ENCODE data around the gene CDH23. TPM values are rescaled to one million over a fixed set of nuclear protein-coding genes. Genes with fewer than 3 reads are reported as not detected.

CDH23 gene
- total RNA-seq, 1 donor from 2014 or later = 10.3 TPM

- Histone ChIP-seq H3K27me3 (no peaks in the 10 kb centered on the region), H3K9me3 (no peaks in the 10 kb centered on the region), H3K4me3 (no peak overlapping the region), H3K36me3 (no peaks in the 10 kb centered on the region), H3K4me1 (peaks cover 10% of the 10 kb centered on the region), H3K27ac (no peak overlapping the region)
- TF ChIP-seq POLR2A (IDR thresholded peaks at IDR 0.05) (no peak), POLR2AphosphoS5 (IDR thresholded peaks at IDR 0.05; ENCODE audit: insufficient read depth in 1 of 2, low read depth in 1 of 2) (no peak), CTCF (IDR thresholded peaks at IDR 0.05) (no peak)
- intact Hi-C loops (cut with DNase I) = loop anchor here (10.0 kb wide), 1 partner anchor 261 kb away; the partner anchor contains the start of gene SLC29A3
- DNase-seq (ENCODE audit: extremely low spot score in 2 of 2) = no peak
These were observed 179.4 kb downstream of the CDH23 start for GRCh38 chr10:71575934-71576801.

DNA sequence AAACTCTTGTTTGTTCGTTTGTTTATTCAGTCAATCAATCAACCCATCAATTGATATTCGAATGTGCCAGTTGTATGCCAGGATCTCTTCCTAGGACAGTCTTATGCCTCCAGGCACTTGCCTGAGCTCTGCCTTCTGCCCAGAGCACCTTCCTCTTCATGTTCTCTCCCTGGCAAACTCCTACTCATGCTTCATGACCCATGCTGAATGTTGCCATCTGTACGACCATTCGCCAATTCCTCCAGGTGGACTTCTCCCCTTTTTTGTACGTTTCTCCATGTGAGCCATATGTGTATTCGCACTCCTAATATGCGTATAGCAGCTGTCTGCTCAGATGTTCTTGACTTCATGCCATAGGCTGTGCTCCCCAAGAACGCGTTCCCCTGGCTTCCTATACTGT, 180.1 kb downstream of the CDH23 start:
- H3K9me3 ChIP-seq = no peaks in the 10 kb centered on the region
- H3K4me3 ChIP-seq = no peak overlapping the region
- TF ChIP-seq CTCF (IDR thresholded peaks at IDR 0.05) = no peak
- TF ChIP-seq POLR2A (IDR thresholded peaks at IDR 0.05) = no peak
- no peak for TF ChIP-seq POLR2AphosphoS5 (IDR thresholded peaks at IDR 0.05; ENCODE audit: insufficient read depth in 1 of 2, low read depth in 1 of 2)
- DNase-seq (ENCODE audit: extremely low spot score in 2 of 2) = no peak
- intact Hi-C loops (cut with DNase I) = loop anchor here (10.0 kb wide), 1 partner anchor 262 kb away; the partner anchor contains the start of gene SLC29A3
- no peaks in the 10 kb centered on the region for H3K36me3 ChIP-seq
- no peak overlapping the region for H3K27ac ChIP-seq
- H3K4me1 ChIP-seq = peaks cover 10% of the 10 kb centered on the region
- H3K27me3 ChIP-seq = no peaks in the 10 kb centered on the region

DNA sequence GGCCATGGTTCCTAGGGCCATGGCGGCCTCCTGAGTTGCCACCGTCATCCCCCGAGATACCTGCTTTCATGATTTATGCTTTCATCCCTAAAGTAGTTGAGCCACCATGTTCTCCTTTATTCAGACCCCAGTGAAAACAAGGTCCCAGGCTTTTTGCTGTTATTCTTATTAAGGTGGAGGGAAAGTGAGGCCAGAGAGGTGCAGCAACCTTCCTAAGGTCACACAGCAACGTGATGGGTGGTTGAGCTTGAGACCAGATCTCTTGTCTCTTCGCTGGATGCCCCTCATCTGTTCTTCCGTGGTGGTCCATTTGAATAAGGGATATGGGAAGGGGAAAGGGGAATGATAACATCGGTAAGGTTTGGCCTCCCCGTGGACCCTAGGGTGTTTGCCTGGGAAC, 180.6 kb downstream of the CDH23 start:
- no peak for DNase-seq (ENCODE audit: extremely low spot score in 2 of 2)
- Histone ChIP-seq H3K4me1 (peaks cover 10% of the 10 kb centered on the region), H3K36me3 (no peaks in the 10 kb centered on the region), H3K27ac (no peak overlapping the region), H3K27me3 (no peaks in the 10 kb centered on the region), H3K9me3 (no peaks in the 10 kb centered on the region), H3K4me3 (no peak overlapping the region)
- TF ChIP-seq CTCF (IDR thresholded peaks at IDR 0.05) (no peak), POLR2AphosphoS5 (IDR thresholded peaks at IDR 0.05; ENCODE audit: insufficient read depth in 1 of 2, low read depth in 1 of 2) (no peak), POLR2A (IDR thresholded peaks at IDR 0.05) (no peak)
- intact Hi-C loops (cut with DNase I) = loop anchor here (10.0 kb wide), 1 partner anchor 263 kb away; the partner anchor contains the start of gene SLC29A3

DNA sequence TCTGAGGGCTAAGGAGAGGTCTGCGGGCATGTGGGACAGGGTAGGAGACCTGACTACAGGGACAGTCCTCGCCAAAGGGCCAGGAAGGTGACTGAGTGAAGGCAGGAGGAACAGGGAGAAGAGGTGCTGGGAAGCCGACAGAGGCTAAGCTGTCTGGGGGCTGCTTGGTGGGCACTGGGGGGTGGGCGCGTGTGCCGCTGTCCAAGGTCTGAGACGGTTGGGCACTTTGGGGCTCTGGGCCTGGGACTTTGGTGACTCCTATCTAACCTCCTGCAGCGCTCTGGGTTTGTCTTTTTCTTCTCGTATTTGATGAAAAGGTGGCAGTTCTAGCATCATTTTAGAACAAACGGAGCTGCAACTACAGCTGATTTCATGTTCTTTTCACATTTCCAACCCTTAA, 181.3 kb downstream of the CDH23 start:
- no peaks in the 10 kb centered on the region for H3K36me3 ChIP-seq
- no peak for DNase-seq (ENCODE audit: extremely low spot score in 2 of 2)
- no peak overlapping the region for H3K4me3 ChIP-seq
- TF ChIP-seq POLR2AphosphoS5 (IDR thresholded peaks at IDR 0.05; ENCODE audit: insufficient read depth in 1 of 2, low read depth in 1 of 2) = no peak
- no peak for TF ChIP-seq POLR2A (IDR thresholded peaks at IDR 0.05)
- TF ChIP-seq CTCF (IDR thresholded peaks at IDR 0.05) = no peak
- no peaks in the 10 kb centered on the region for H3K27me3 ChIP-seq
- no peak overlapping the region for H3K27ac ChIP-seq
- intact Hi-C loops (cut with DNase I) = loop anchor here (10.0 kb wide), 1 partner anchor 263 kb away; the partner anchor contains the start of gene SLC29A3
- no peaks in the 10 kb centered on the region for H3K9me3 ChIP-seq
- peaks cover 10% of the 10 kb centered on the region for H3K4me1 ChIP-seq

- H3K27me3 ChIP-seq = no peaks in the 10 kb centered on the region
- no peak overlapping the region for H3K27ac ChIP-seq
- TF ChIP-seq CTCF (IDR thresholded peaks at IDR 0.05) (no peak), POLR2AphosphoS5 (IDR thresholded peaks at IDR 0.05; ENCODE audit: insufficient read depth in 1 of 2, low read depth in 1 of 2) (no peak), POLR2A (IDR thresholded peaks at IDR 0.05) (no peak)
- H3K9me3 ChIP-seq = no peaks in the 10 kb centered on the region
- H3K36me3 ChIP-seq = no peaks in the 10 kb centered on the region
- H3K4me3 ChIP-seq = no peak overlapping the region
- H3K4me1 ChIP-seq = peaks cover 10% of the 10 kb centered on the region
- intact Hi-C loops (cut with DNase I) = loop anchor here (10.0 kb wide), 1 partner anchor 265 kb away; the partner anchor contains the start of gene SLC29A3
- no peak for DNase-seq (ENCODE audit: extremely low spot score in 2 of 2)
These were observed 182.9 kb downstream of the CDH23 start for GRCh38 chr10:71579668-71580067.

Data from vagina (tissue), 2 donors.